ENCODE results near the gene LIX1L. TPM values are rescaled to one million over a fixed set of nuclear protein-coding genes. Genes with fewer than 3 reads are reported as not detected.
A peak's percentile ranks its signal among the peaks of the same experiment; 100 is the strongest.

Gene LIX1L
- total and polyA plus RNA-seq, 2 of the 13 experiments (the other 11 are each of a cell fraction or from before 2014, with no cell fraction given): 8.1 to 24.9 TPM

DNA sequence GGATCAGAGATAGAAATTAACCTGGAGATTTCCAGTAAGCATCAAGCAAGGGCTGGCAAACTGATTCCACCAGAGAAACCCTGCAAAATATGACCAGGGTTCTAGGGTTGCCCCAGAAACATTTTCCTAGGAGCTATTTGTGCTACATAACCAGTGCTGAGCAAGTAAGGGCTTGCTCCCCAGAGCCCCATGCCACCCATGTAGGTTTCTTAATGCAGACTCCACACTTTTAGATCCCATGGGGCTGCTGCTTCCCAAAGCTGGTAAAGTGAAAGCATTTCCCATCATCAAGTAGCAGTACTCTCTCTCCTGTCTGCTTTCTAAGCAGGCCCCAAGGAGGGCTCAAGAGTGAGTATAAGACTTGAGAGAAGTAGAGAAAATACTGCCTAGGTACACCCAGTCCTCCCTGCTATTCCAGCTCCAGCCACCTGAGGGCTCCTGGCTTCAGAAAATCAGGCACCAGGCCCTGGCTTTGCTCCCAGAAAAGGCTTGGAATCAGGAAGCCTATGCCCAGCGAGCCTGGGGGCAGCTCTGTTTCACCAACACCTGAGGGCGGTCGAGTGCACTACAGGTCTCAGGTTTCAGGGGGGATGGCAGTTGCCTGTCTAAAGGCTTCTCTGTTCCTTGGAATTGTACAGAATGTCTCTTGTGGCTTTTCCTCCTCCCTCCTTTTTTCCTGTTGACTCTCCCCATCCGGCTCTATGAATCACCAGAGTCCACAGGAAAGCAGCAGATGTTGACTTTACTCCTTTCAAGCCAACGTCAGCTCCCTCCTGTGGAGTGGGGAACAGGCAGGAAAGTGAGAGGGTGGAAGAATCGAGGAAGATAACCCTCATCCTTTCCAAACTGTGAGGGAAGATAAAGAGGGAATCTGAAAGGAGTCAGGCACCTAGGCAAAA lies 66.0 kb downstream of the LIX1L start (continued):
- TF ChIP-seq, protein P1, sequence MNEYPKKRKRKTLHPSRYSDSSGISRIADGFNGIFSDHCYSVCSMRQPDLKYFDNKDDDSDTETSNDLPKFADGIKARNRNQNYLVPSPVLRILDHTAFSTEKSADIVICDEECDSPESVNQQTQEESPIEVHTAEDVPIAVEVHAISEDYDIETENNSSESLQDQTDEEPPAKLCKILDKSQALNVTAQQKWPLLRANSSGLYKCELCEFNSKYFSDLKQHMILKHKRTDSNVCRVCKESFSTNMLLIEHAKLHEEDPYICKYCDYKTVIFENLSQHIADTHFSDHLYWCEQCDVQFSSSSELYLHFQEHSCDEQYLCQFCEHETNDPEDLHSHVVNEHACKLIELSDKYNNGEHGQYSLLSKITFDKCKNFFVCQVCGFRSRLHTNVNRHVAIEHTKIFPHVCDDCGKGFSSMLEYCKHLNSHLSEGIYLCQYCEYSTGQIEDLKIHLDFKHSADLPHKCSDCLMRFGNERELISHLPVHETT (CRISPR knock-in tag; conservative IDR thresholded peaks at IDR 0.05): no peak
- TF ChIP-seq SNAPC2 (CRISPR knock-in tag; IDR thresholded peaks at IDR 0.05): peak; percentile 59; the same call in 1 of the 2 replicates
- peak; percentile 91 for TF ChIP-seq ELF4 (CRISPR knock-in tag; IDR thresholded peaks at IDR 0.05; ENCODE audit: borderline replicate concordance)
- no peak for TF ChIP-seq IRX3 (CRISPR knock-in tag; IDR thresholded peaks at IDR 0.05; ENCODE audit: borderline replicate concordance, low read depth)
- peak; percentile 80 for TF ChIP-seq KAT8 (CRISPR knock-in tag; IDR thresholded peaks at IDR 0.05)
- peak; percentile 93 for TF ChIP-seq ZNF350 (CRISPR knock-in tag; IDR thresholded peaks at IDR 0.05; ENCODE audit: borderline replicate concordance, low read depth)
- TF ChIP-seq NR2F6 (IDR thresholded peaks at IDR 0.05): peak; percentile 66
- peak; percentile 66; the same call in 1 of the 2 replicates for TF ChIP-seq NR2F6 (CRISPR knock-in tag; IDR thresholded peaks at IDR 0.05)
- peak; percentile 84 for TF ChIP-seq ZSCAN9 (CRISPR knock-in tag; IDR thresholded peaks at IDR 0.05; ENCODE audit: borderline replicate concordance)
- no peak for TF ChIP-seq MTA1 (CRISPR knock-in tag; IDR thresholded peaks at IDR 0.05; ENCODE audit: borderline replicate concordance)
- TF ChIP-seq SCMH1 (CRISPR knock-in tag; IDR thresholded peaks at IDR 0.05; ENCODE audit: borderline replicate concordance): no peak
- TF ChIP-seq ZSCAN12 (CRISPR knock-in tag; IDR thresholded peaks at IDR 0.05): 0 out of 2 replicates have a peak, but pooled peaks have one; percentile 61
- TF ChIP-seq ZNF441 (CRISPR knock-in tag; IDR thresholded peaks at IDR 0.05; ENCODE audit: borderline replicate concordance): peak; percentile 75; the same call in 1 of the 2 replicates
- TF ChIP-seq, protein P2, sequence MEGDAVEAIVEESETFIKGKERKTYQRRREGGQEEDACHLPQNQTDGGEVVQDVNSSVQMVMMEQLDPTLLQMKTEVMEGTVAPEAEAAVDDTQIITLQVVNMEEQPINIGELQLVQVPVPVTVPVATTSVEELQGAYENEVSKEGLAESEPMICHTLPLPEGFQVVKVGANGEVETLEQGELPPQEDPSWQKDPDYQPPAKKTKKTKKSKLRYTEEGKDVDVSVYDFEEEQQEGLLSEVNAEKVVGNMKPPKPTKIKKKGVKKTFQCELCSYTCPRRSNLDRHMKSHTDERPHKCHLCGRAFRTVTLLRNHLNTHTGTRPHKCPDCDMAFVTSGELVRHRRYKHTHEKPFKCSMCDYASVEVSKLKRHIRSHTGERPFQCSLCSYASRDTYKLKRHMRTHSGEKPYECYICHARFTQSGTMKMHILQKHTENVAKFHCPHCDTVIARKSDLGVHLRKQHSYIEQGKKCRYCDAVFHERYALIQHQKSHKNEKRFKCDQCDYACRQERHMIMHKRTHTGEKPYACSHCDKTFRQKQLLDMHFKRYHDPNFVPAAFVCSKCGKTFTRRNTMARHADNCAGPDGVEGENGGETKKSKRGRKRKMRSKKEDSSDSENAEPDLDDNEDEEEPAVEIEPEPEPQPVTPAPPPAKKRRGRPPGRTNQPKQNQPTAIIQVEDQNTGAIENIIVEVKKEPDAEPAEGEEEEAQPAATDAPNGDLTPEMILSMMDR (CRISPR knock-in tag; IDR thresholded peaks at IDR 0.05): peak; percentile 98
- TF ChIP-seq ZNF777 (CRISPR knock-in tag; IDR thresholded peaks at IDR 0.05): no peak
- TF ChIP-seq, protein P3, sequence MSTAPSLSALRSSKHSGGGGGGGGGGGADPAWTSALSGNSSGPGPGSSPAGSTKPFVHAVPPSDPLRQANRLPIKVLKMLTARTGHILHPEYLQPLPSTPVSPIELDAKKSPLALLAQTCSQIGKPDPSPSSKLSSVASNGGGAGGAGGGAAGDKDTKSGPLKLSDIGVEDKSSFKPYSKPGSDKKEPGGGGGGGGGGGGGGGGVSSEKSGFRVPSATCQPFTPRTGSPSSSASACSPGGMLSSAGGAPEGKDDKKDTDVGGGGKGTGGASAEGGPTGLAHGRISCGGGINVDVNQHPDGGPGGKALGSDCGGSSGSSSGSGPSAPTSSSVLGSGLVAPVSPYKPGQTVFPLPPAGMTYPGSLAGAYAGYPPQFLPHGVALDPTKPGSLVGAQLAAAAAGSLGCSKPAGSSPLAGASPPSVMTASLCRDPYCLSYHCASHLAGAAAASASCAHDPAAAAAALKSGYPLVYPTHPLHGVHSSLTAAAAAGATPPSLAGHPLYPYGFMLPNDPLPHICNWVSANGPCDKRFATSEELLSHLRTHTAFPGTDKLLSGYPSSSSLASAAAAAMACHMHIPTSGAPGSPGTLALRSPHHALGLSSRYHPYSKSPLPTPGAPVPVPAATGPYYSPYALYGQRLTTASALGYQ (CRISPR knock-in tag; IDR thresholded peaks at IDR 0.05): peak; percentile 80; the same call in 1 of the 2 replicates
- no peak for TF ChIP-seq AGO2 (optimal IDR thresholded peaks at IDR 0.05; ENCODE audit: low read depth, low read length)
- peak; percentile 88; the same call in 1 of the 2 replicates for TF ChIP-seq FOXK1 (CRISPR knock-in tag; IDR thresholded peaks at IDR 0.05; ENCODE audit: borderline replicate concordance, low read depth)
- peak; percentile 71 for TF ChIP-seq MED13 (CRISPR knock-in tag; IDR thresholded peaks at IDR 0.05)
- peak; percentile 79 for TF ChIP-seq MEIS2 (CRISPR knock-in tag; IDR thresholded peaks at IDR 0.05)
- TF ChIP-seq ZNF564 (CRISPR knock-in tag; IDR thresholded peaks at IDR 0.05): 0 out of 2 replicates have a peak, but pooled peaks have one; percentile 57
- no peak for TF ChIP-seq MED8 (CRISPR knock-in tag; IDR thresholded peaks at IDR 0.05; ENCODE audit: insufficient replicate concordance)
- peak; percentile 91 for TF ChIP-seq ZNF878 (CRISPR knock-in tag; IDR thresholded peaks at IDR 0.05)
- TF ChIP-seq ZC3H4 (CRISPR knock-in tag; IDR thresholded peaks at IDR 0.05; ENCODE audit: borderline replicate concordance): no peak
- no peak for TF ChIP-seq SMARCC2 (IDR thresholded peaks at IDR 0.05)
- peak; percentile 91 for TF ChIP-seq SALL2 (CRISPR knock-in tag; IDR thresholded peaks at IDR 0.05)

Data from HepG2 (cell line).